KMS-11 (cell line): ENCODE data around the gene PLEKHM3.

Experiments used
- H2AFZ ChIP-seq: fragments of 200-600 bp; sonication (generic); 2 replicates; pipeline ENCODE4 v1.6.1; 2016; ENCODE audit warnings: antibody characterized with exemption, mixed run types, low read depth
- H3K27ac ChIP-seq: fragments of 200-600 bp; sonication (generic); 2 replicates; pipeline ENCODE4 v1.6.1; 2016; ENCODE audit warnings: mild to moderate bottlenecking, mixed run types
- H3K27me3 ChIP-seq: fragments of 200-600 bp; sonication (generic); 2 replicates; pipeline ENCODE4 v1.6.1; 2017; ENCODE audit warnings: mild to moderate bottlenecking, low read depth, mixed run types, moderate library complexity; ENCODE audit not compliant: insufficient read depth
- H3K36me3 ChIP-seq: fragments of 200-600 bp; sonication (generic); 2 replicates; pipeline ENCODE4 v1.6.1; 2017; ENCODE audit warnings: mild to moderate bottlenecking, mixed run types; ENCODE audit not compliant: insufficient read depth
- H3K4me1 ChIP-seq: fragments of 200-600 bp; sonication (generic); 2 replicates; pipeline ENCODE4 v1.6.1; 2016; ENCODE audit warnings: mild to moderate bottlenecking, low read depth, mixed run types; ENCODE audit not compliant: poor library complexity, severe bottlenecking
- H3K4me2 ChIP-seq: fragments of 200-600 bp; sonication (generic); 2 replicates; pipeline ENCODE4 v1.7.0; 2016; ENCODE audit warnings: mild to moderate bottlenecking, mixed run types
- H3K4me3 ChIP-seq: fragments of 200-600 bp; sonication (generic); IDR thresholded peaks from 2 replicates; pipeline ENCODE4 v1.6.1; 2017; ENCODE audit warnings: low read depth, low read length, mixed read lengths; ENCODE audit not compliant: insufficient read depth
- H3K79me2 ChIP-seq: fragments of 200-600 bp; sonication (generic); 2 replicates; pipeline ENCODE4 v1.6.1; 2016; ENCODE audit warnings: low read depth, mixed run types; ENCODE audit not compliant: insufficient read depth
- H3K9ac ChIP-seq: fragments of 200-600 bp; sonication (generic); 2 replicates; pipeline ENCODE4 v1.6.1; 2016; ENCODE audit warnings: mild to moderate bottlenecking, mixed run types
- H4K20me1 ChIP-seq: fragments of 200-600 bp; sonication (generic); 2 replicates; pipeline ENCODE4 v1.6.1; 2016; ENCODE audit warnings: mild to moderate bottlenecking, mixed run types; ENCODE audit not compliant: insufficient read depth
- TF ChIP-seq, protein P1 (sequence below): fragments of 200-600 bp; sonication (generic); conservative IDR thresholded peaks from 2 replicates; pipeline ENCODE4 v1.6.1; 2017; ENCODE audit warnings: low read depth, mild to moderate bottlenecking, antibody characterized with exemption, low read length, moderate library complexity, mixed read lengths

Gene PLEKHM3

DNA sequence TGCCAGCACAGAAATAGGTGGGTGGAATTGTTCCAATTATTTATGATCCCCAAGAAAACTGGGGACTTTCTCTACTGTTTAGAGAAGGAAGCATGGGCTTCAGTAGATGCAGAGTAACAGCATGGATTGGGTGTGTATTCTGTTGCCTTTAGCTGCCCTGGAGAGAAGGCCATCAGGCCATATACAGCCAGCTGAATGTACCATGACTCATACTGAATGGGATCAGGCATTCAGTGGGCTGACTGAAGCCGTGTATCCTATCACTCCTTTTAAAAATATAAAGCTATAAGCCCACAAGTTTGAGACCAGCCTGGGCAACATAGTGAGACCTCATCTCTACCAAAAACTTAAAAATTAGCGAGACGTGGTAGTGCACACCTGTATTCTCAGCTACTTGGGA, 16.7 kb upstream of the PLEKHM3 start:
- Histone ChIP-seq H3K79me2 (no peaks in the 10 kb centered on the region), H4K20me1 (no peaks in the 10 kb centered on the region), H3K4me3 (no peak overlapping the region), H3K4me1 (no peaks in the 10 kb centered on the region), H3K27me3 (no peaks in the 10 kb centered on the region), H3K9ac (no peak overlapping the region), H2AFZ (no peak overlapping the region), H3K27ac (no peak overlapping the region), H3K36me3 (no peaks in the 10 kb centered on the region), H3K4me2 (no peak overlapping the region)
- TF ChIP-seq, protein P1, sequence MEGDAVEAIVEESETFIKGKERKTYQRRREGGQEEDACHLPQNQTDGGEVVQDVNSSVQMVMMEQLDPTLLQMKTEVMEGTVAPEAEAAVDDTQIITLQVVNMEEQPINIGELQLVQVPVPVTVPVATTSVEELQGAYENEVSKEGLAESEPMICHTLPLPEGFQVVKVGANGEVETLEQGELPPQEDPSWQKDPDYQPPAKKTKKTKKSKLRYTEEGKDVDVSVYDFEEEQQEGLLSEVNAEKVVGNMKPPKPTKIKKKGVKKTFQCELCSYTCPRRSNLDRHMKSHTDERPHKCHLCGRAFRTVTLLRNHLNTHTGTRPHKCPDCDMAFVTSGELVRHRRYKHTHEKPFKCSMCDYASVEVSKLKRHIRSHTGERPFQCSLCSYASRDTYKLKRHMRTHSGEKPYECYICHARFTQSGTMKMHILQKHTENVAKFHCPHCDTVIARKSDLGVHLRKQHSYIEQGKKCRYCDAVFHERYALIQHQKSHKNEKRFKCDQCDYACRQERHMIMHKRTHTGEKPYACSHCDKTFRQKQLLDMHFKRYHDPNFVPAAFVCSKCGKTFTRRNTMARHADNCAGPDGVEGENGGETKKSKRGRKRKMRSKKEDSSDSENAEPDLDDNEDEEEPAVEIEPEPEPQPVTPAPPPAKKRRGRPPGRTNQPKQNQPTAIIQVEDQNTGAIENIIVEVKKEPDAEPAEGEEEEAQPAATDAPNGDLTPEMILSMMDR: no peak

DNA sequence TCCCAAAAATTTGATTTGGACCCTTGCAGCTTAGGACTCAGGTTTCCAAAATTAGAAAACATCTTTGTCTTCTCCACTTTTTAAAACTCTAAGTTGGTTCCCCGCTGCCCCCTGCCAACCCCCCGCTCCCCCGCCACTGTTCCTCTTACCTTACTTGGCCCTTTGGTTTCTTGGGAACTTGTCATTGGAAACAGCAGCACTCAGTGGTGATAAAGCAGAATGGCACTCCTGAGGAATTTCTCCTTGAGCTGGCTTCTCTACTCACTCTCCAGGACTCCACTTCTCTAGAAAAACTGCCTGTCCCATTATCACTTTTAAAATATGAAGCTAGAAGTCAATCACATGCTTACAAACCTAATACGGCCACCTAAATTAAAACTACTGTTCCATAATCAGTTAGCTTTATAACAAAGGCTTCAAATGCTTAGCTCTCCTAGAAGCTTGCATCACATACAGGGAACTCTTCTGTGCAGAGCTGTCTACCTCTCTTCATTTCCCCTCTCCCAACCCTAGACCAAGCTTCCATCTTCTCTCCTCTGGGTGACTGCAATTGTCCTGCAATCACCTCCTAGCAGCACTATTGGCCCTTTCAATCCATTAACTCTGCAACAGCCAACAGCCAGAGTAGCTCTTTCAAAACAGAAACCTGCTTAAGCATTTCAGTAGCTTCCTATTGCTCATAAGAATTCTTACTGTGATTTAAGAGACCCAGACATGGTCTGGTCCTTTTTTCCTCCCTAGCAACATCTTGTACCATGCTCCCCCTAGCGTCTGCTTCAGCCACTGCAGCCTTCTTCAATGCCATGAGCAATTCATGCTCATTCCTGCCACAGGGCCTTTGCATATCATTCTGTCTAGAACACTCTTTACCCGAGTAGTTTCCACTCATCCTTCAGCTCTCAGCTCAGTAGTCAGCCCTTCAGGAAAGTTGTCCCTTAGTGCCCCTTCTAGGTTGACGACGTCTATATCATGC, 15.2 kb upstream of the PLEKHM3 start:
- no peaks in the 10 kb centered on the region for H3K79me2 ChIP-seq

DNA sequence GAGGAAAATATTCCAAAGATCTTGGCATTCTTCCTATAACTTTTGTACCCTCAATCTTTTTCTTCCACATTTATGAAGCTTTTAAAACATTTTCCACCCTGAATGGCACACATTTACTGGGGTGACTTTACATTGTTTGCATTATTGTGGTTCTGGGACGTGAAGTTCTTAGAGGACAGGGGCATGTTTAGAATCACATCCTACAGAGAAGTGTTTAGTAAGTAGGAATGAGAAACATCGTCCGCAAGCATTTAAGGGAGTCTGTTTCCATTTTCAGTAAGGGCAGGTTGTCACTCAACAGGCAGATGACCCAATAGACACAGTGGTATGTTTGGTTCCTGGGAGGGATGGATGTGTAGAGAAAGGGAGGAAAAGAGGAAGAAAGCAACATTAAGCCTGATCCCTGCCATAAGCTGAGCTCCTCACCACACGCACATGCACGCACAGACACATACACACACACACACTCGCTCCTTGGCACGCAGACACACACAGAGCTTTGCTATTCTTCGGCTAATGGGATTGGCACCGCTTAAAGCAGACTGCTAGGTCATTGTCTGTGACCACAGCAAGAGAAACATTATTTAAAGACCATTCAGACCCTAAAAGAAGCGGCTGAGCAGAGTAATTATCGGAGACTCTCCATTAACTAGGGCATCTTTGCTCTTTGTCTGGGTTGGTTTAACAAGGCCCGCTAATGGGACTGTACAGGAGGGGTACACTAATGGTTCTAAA, 14.2 kb upstream of the PLEKHM3 start:
- Histone ChIP-seq H3K27me3 (no peaks in the 10 kb centered on the region), H3K4me1 (no peaks in the 10 kb centered on the region), H3K36me3 (no peaks in the 10 kb centered on the region), H4K20me1 (no peaks in the 10 kb centered on the region), H3K4me2 (no peak overlapping the region), H3K27ac (no peak overlapping the region), H3K4me3 (no peak overlapping the region), H3K79me2 (no peaks in the 10 kb centered on the region), H3K9ac (no peak overlapping the region), H2AFZ (no peak overlapping the region)
- TF ChIP-seq, protein P1: no peak

More for the DNA sequence above, 15.2 kb upstream of the PLEKHM3 start:
- H3K36me3 ChIP-seq: no peaks in the 10 kb centered on the region
- no peak overlapping the region for H3K4me3 ChIP-seq
- no peaks in the 10 kb centered on the region for H3K4me1 ChIP-seq
- H4K20me1 ChIP-seq: no peaks in the 10 kb centered on the region
- H3K27me3 ChIP-seq: no peaks in the 10 kb centered on the region
- H3K9ac ChIP-seq: no peak overlapping the region
- no peak overlapping the region for H3K27ac ChIP-seq
- H3K4me2 ChIP-seq: no peak overlapping the region
- no peak overlapping the region for H2AFZ ChIP-seq
- TF ChIP-seq, protein P1: peak; percentile 87

DNA sequence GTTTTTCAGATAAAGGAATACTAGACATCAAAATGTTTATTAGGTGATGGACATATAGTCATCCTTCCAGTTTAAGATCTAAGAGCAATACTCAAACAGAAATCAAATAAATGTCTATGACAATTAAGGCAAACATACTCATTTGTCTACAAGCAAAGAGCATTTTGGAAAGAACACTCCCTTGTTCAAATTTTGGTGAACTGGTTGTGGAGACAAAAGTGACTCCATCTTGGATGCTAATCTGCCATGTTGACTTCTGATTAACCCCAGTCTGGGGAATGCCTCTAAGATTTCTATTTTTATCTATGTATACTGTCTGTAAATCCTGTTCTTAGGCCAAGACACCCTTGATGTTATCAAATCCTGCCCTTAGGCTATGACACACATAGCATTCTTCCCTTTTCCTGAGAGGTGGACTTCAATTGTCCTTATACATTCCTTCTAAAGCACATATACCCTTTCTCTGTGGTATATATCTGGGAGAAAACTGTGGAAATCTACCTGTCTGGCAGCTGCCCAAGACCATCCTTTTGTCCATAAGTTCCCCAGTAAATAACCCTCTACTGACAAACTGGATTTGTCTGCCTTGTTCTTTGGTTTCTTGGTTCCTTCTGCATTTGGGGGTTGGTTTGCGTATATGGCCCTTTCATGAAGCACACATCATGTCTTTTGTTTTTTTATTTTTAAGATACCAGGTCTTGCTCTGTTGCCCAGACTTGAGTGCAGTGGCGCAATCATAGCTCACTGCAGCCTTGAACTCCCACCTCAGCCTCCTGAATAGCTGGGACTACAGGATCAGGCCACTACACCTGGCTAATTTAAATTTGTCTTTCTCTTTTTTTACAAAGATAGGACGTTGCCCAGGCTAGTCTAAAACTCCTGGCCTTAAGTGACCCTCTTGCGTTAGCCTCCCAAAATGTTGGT, 12.5 kb upstream of the PLEKHM3 start:
- H4K20me1 ChIP-seq: no peaks in the 10 kb centered on the region
- no peaks in the 10 kb centered on the region for H3K36me3 ChIP-seq
- H3K27ac ChIP-seq: no peak overlapping the region
- no peaks in the 10 kb centered on the region for H3K79me2 ChIP-seq
- H3K9ac ChIP-seq: no peak overlapping the region
- H3K27me3 ChIP-seq: no peaks in the 10 kb centered on the region
- H3K4me1 ChIP-seq: peaks cover 4% of the 10 kb centered on the region
- no peak overlapping the region for H3K4me3 ChIP-seq
- no peak overlapping the region for H3K4me2 ChIP-seq
- no peak overlapping the region for H2AFZ ChIP-seq
- TF ChIP-seq, protein P1: no peak
